Fibroblast of the conjunctiva (primary cell): ENCODE results near the gene AIG1.
"Not testable (repeated sequence)": the region's sequence is repeated elsewhere in the genome, so short reads cannot be mapped to it uniquely, and the experiment has no call there.

Experiments used
- DNase-seq: peaks from one replicate; pipeline ENCODE4 v3.0.0-alpha.2; 2010; ENCODE audit warnings: low read depth

Gene AIG1

GRCh38 chr6:143165315-143165855 lies 104.7 kb downstream of the AIG1 start:
- no peak for DNase-seq

- DNase-seq: no peak
These were observed 105.6 kb downstream of the AIG1 start for GRCh38 chr6:143166247-143166695.

GRCh38 chr6:143167224-143167623 lies 106.5 kb downstream of the AIG1 start:
- no peak for DNase-seq

- DNase-seq: not testable (repeated sequence)
These were observed 107.7 kb downstream of the AIG1 start for GRCh38 chr6:143168396-143168816.

GRCh38 chr6:143169440-143169839 lies 108.8 kb downstream of the AIG1 start:
- DNase-seq: no peak

GRCh38 chr6:143174516-143174915 lies 113.8 kb downstream of the AIG1 start:
- DNase-seq: no peak

- no peak for DNase-seq
These were observed 114.3 kb downstream of the AIG1 start for GRCh38 chr6:143174951-143175350.

- peak; percentile 82 for DNase-seq
These were observed 115.7 kb downstream of the AIG1 start for GRCh38 chr6:143176090-143177021.

GRCh38 chr6:143177706-143178105 lies 117.0 kb downstream of the AIG1 start:
- DNase-seq: no peak

- DNase-seq: no peak
These were observed 118.4 kb downstream of the AIG1 start for GRCh38 chr6:143179096-143179495.

GRCh38 chr6:143179901-143180612 lies 119.4 kb downstream of the AIG1 start:
- DNase-seq: no peak

- no peak for DNase-seq
These were observed 120.1 kb downstream of the AIG1 start for GRCh38 chr6:143180826-143181225.

GRCh38 chr6:143183666-143184065 lies 123.0 kb downstream of the AIG1 start:
- DNase-seq: peak; percentile 14

- DNase-seq: no peak
These were observed 124.6 kb downstream of the AIG1 start for GRCh38 chr6:143185288-143185687.

GRCh38 chr6:143187238-143187923 lies 126.7 kb downstream of the AIG1 start:
- peak; percentile 87 for DNase-seq

GRCh38 chr6:143188292-143188691 lies 127.6 kb downstream of the AIG1 start:
- no peak for DNase-seq

- no peak for DNase-seq
These were observed 130.7 kb downstream of the AIG1 start for GRCh38 chr6:143191361-143191760.

- DNase-seq: no peak
These were observed 132.1 kb downstream of the AIG1 start for GRCh38 chr6:143192766-143193165.

- DNase-seq: no peak
These were observed 132.9 kb downstream of the AIG1 start for GRCh38 chr6:143193571-143194094.

GRCh38 chr6:143194095-143194589 lies 133.5 kb downstream of the AIG1 start:
- DNase-seq: no peak

- DNase-seq: no peak
These were observed 134.7 kb downstream of the AIG1 start for GRCh38 chr6:143195349-143195845.
